Astrocyte (in vitro differentiated cells and primary cell): ENCODE data around the gene ATXN1. TPM values are rescaled to one million over a fixed set of nuclear protein-coding genes. Genes with fewer than 3 reads are reported as not detected.

Experiments
- DNase-seq: peaks from one replicate; pipeline ENCODE4 v3.0.0-alpha.2; 2010; ENCODE audit warnings: low read depth
- FAIRE-seq: peaks from 2 replicates; lab custom pipeline; 2011; peaks lifted over from hg19 to GRCh38; lab: Jason Lieb, UNC
- H2AFZ ChIP-seq: 2 replicates; pipeline ENCODE4 v1.6.0; 2012; ENCODE audit warnings: low read depth, low read length, inconsistent platforms
- H3K27ac ChIP-seq: 2 replicates; pipeline ENCODE4 v1.5.1; 2011; ENCODE audit warnings: low read depth, low read length, inconsistent platforms
- H3K27me3 ChIP-seq: 2 replicates; pipeline ENCODE4 v1.6.0; 2011; ENCODE audit warnings: low read length, inconsistent platforms; ENCODE audit not compliant: insufficient read depth
- H3K36me3 ChIP-seq: 2 replicates; pipeline ENCODE4 v1.5.1; 2011; ENCODE audit warnings: low read length, inconsistent platforms; ENCODE audit not compliant: insufficient read depth
- H3K4me1 ChIP-seq: 2 replicates; pipeline ENCODE4 v1.5.1; 2011; ENCODE audit warnings: low read length, inconsistent platforms; ENCODE audit not compliant: insufficient read depth
- H3K4me2 ChIP-seq: 2 replicates; pipeline ENCODE4 v1.6.0; 2012; ENCODE audit warnings: low read length, inconsistent platforms
- H3K4me3 ChIP-seq: 2 replicates; pipeline ENCODE4 v1.5.1; 2011; ENCODE audit warnings: low read depth, mild to moderate bottlenecking, low read length, inconsistent platforms; ENCODE audit not compliant: insufficient read depth
- H3K79me2 ChIP-seq: 2 replicates; pipeline ENCODE4 v1.6.0; 2012; ENCODE audit warnings: mild to moderate bottlenecking, low read length, inconsistent platforms; ENCODE audit not compliant: insufficient read depth
- H3K9ac ChIP-seq: 2 replicates; pipeline ENCODE4 v1.6.0; 2012; ENCODE audit warnings: mild to moderate bottlenecking, low read length, inconsistent platforms
- H3K9me3 ChIP-seq: 2 replicates; pipeline ENCODE4 v1.5.1; 2012; ENCODE audit warnings: low read depth, mild to moderate bottlenecking, low read length, inconsistent platforms; ENCODE audit not compliant: insufficient read depth
- H4K20me1 ChIP-seq: 2 replicates; pipeline ENCODE4 v1.6.0; 2012; ENCODE audit warnings: low read length, inconsistent platforms; ENCODE audit not compliant: insufficient read depth
- H3K27ac Mint-ChIP-seq: one replicate; pipeline ENCODE4 v1.8.0; 2021; ENCODE audit warnings: mild to moderate bottlenecking, mixed read lengths; ENCODE audit not compliant: unreplicated experiment
- H3K27me3 Mint-ChIP-seq: one replicate; pipeline ENCODE4 v1.8.0; 2021; ENCODE audit warnings: low read depth, mixed read lengths; ENCODE audit not compliant: unreplicated experiment
- H3K36me3 Mint-ChIP-seq: one replicate; pipeline ENCODE4 v1.8.0; 2021; ENCODE audit warnings: low read depth, mixed read lengths; ENCODE audit not compliant: unreplicated experiment
- H3K4me1 Mint-ChIP-seq: one replicate; pipeline ENCODE4 v1.8.0; 2021; ENCODE audit warnings: low read depth, mixed read lengths; ENCODE audit not compliant: unreplicated experiment
- H3K4me3 Mint-ChIP-seq: one replicate; pipeline ENCODE4 v1.8.0; 2021; ENCODE audit warnings: mild to moderate bottlenecking, moderate library complexity, mixed read lengths; ENCODE audit not compliant: unreplicated experiment
- H3K9me3 Mint-ChIP-seq: one replicate; pipeline ENCODE4 v1.8.0; 2021; ENCODE audit warnings: mild to moderate bottlenecking, mixed read lengths; ENCODE audit not compliant: unreplicated experiment
- EZH2 ChIP-seq: IDR thresholded peaks from 2 replicates; pipeline ENCODE4 v1.6.1; 2012; ENCODE audit warnings: mild to moderate bottlenecking, low read length, inconsistent platforms; ENCODE audit not compliant: insufficient read depth
- total RNA-seq: library from RNA; stranded (reverse); gene quantifications from 2 replicates; pipeline ENCODE4 v1.2.1, GENCODE V29; 2021
- TF ChIP-seq, protein P1 (sequence below): IDR thresholded peaks from 2 replicates; pipeline ENCODE4 v1.5.1; 2011; ENCODE audit warnings: low read depth, mild to moderate bottlenecking, inconsistent platforms, low read length, moderate library complexity; ENCODE audit not compliant: insufficient read depth

The ATXN1 gene
- total RNA-seq, 1 donor from 2014 or later: 70.9 TPM

GRCh38 chr6:16533210-16533609 is 228.1 kb downstream of the ATXN1 start:
- TF ChIP-seq, protein P1, sequence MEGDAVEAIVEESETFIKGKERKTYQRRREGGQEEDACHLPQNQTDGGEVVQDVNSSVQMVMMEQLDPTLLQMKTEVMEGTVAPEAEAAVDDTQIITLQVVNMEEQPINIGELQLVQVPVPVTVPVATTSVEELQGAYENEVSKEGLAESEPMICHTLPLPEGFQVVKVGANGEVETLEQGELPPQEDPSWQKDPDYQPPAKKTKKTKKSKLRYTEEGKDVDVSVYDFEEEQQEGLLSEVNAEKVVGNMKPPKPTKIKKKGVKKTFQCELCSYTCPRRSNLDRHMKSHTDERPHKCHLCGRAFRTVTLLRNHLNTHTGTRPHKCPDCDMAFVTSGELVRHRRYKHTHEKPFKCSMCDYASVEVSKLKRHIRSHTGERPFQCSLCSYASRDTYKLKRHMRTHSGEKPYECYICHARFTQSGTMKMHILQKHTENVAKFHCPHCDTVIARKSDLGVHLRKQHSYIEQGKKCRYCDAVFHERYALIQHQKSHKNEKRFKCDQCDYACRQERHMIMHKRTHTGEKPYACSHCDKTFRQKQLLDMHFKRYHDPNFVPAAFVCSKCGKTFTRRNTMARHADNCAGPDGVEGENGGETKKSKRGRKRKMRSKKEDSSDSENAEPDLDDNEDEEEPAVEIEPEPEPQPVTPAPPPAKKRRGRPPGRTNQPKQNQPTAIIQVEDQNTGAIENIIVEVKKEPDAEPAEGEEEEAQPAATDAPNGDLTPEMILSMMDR: no peak
- no peak for TF ChIP-seq EZH2
- Mint-ChIP-seq H3K27ac (no peak overlapping the region), H3K4me3 (no peak overlapping the region), H3K4me1 (peaks cover 6% of the 10 kb centered on the region), H3K36me3 (peaks cover 3% of the 10 kb centered on the region), H3K27me3 (no peaks in the 10 kb centered on the region), H3K9me3 (no peaks in the 10 kb centered on the region)
- Histone ChIP-seq H3K4me3 (no peak overlapping the region), H2AFZ (no peak overlapping the region), H3K4me1 (no peaks in the 10 kb centered on the region), H3K9me3 (no peaks in the 10 kb centered on the region), H3K27ac (no peak overlapping the region), H3K4me2 (no peak overlapping the region), H3K9ac (no peak overlapping the region), H4K20me1 (peaks cover 10% of the 10 kb centered on the region), H3K27me3 (no peaks in the 10 kb centered on the region), H3K36me3 (no peaks in the 10 kb centered on the region), H3K79me2 (no peaks in the 10 kb centered on the region)
- FAIRE-seq: no peak
- DNase-seq: no peak

DNA sequence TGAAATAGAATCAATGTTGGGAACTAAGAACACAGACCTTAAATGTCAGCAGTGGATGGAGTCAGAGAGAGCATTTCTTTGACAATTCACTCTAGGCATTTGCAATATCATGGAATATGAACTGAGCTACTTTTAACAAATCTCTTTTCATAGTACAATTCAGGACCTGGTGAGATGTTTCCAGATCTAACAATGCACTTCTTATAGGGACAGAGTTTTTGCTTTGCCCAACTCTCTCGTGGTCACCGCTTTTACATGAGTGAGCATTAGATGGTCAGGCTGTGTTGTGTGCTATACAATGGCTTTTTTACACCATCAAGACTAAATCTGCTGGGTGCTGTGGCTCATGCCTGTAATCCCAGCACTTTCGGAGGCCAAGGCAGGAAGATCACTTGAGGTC is 233.6 kb downstream of the ATXN1 start:
- Histone ChIP-seq H2AFZ (no peak overlapping the region), H3K9ac (no peak overlapping the region), H3K36me3 (no peaks in the 10 kb centered on the region), H3K79me2 (no peaks in the 10 kb centered on the region), H3K9me3 (no peaks in the 10 kb centered on the region), H3K4me1 (peaks cover 22% of the 10 kb centered on the region), H3K4me2 (no peak overlapping the region), H3K27me3 (no peaks in the 10 kb centered on the region), H4K20me1 (no peaks in the 10 kb centered on the region), H3K27ac (no peak overlapping the region), H3K4me3 (no peak overlapping the region)
- H3K9me3 Mint-ChIP-seq: no peaks in the 10 kb centered on the region
- DNase-seq: no peak
- peaks cover 22% of the 10 kb centered on the region for H3K4me1 Mint-ChIP-seq
- peaks cover 3% of the 10 kb centered on the region for H3K36me3 Mint-ChIP-seq
- no peak overlapping the region for H3K4me3 Mint-ChIP-seq
- H3K27ac Mint-ChIP-seq: no peak overlapping the region
- no peaks in the 10 kb centered on the region for H3K27me3 Mint-ChIP-seq
- FAIRE-seq: no peak
- TF ChIP-seq, protein P1: no peak
- no peak for TF ChIP-seq EZH2

DNA sequence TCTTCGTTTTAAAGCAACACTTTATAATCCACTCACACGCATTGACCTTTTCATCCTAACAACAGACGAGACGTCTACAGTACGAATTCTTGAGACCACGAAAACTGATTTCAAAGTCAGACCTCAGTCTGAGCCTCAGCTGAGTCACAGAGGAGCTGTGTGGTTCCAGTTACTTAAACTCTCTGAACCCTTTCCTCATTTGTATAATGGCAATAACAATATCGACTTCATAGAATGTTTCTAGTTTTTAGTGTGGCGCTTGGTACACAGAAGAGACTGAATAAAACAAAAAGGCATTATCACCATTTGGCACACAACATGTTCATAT is 236.9 kb downstream of the ATXN1 start:
- Histone ChIP-seq H2AFZ (no peak overlapping the region), H3K9me3 (no peaks in the 10 kb centered on the region), H3K9ac (peak overlapping the region; percentile 85), H4K20me1 (no peaks in the 10 kb centered on the region), H3K79me2 (peaks cover 2% of the 10 kb centered on the region), H3K36me3 (peaks cover 3% of the 10 kb centered on the region), H3K4me2 (peak overlapping the region; percentile 63), H3K27me3 (no peaks in the 10 kb centered on the region), H3K4me1 (peaks cover 29% of the 10 kb centered on the region), H3K4me3 (no peak overlapping the region), H3K27ac (peak overlapping the region; percentile 99)
- DNase-seq (peak; percentile 94), FAIRE-seq (peak; percentile 23)
- no peaks in the 10 kb centered on the region for H3K27me3 Mint-ChIP-seq
- peaks cover 28% of the 10 kb centered on the region for H3K4me1 Mint-ChIP-seq
- H3K27ac Mint-ChIP-seq: peak overlapping the region; percentile 98
- H3K9me3 Mint-ChIP-seq: no peaks in the 10 kb centered on the region
- no peak overlapping the region for H3K4me3 Mint-ChIP-seq
- TF ChIP-seq, protein P1: no peak
- TF ChIP-seq EZH2: no peak
- peaks cover 13% of the 10 kb centered on the region for H3K36me3 Mint-ChIP-seq
